IMR-90 (cell line): ENCODE measurements around the gene REN. TPM values are rescaled to one million over a fixed set of nuclear protein-coding genes. Genes with fewer than 3 reads are reported as not detected.

Experiments
- ATAC-seq: fragments of 200-7000 bp; cut with Tn5 transposase; 2 replicates; pipeline ENCODE4 v1.9.1; 2020; ENCODE audit warnings: low read depth, mild to moderate bottlenecking, moderate library complexity
- BruUV-seq: library from RNA; stranded (reverse); fragments of 400-500 nt; replicated peaks from 2 replicates; lab custom pipeline; 2021; lab: Mats Ljungman, UMichigan
- CTCF ChIA-PET: fragments of 300-600 bp; formaldehyde crosslinking; extraction: SDS; loops from one replicate; lab custom pipeline; 2021; ENCODE audit warnings: antibody characterized with exemption; lab: Yijun Ruan, JAX
- POLR2A ChIA-PET: fragments of 300-600 bp; sonication (Branson Sonifier 250); formaldehyde crosslinking; loops from one replicate; lab custom pipeline; 2022; ENCODE audit warnings: antibody characterized with exemption; ENCODE audit not compliant: unreplicated experiment; lab: Charles Lee
- DNase-seq: peaks from one replicate; pipeline ENCODE4 v3.0.0; 2013
- H2AFZ ChIP-seq: replicated peaks from 2 replicates; pipeline ENCODE3; 2013; ENCODE audit warnings: low read length, mild to moderate bottlenecking; ENCODE audit not compliant: poor library complexity
- H2AK5ac ChIP-seq: 2 replicates; pipeline ENCODE4 v1.6.1; 2013; ENCODE audit warnings: low read depth, low read length, inconsistent platforms
- H2AK9ac ChIP-seq: replicated peaks from 2 replicates; pipeline ENCODE3; 2013; ENCODE audit warnings: mild to moderate bottlenecking, low read depth, low read length, moderate library complexity; ENCODE audit not compliant: poor library complexity
- H2BK120ac ChIP-seq: 2 replicates; pipeline ENCODE4 v1.6.1; 2013; ENCODE audit warnings: low read depth, low read length, inconsistent platforms
- H2BK15ac ChIP-seq: 3 replicates; pipeline ENCODE4 v1.6.1; 2013; ENCODE audit warnings: low read depth, low read length, inconsistent platforms
- H2BK20ac ChIP-seq: 2 replicates; pipeline ENCODE4 v1.6.1; 2013; ENCODE audit warnings: low read depth, mild to moderate bottlenecking, inconsistent platforms, low read length, moderate library complexity
- H2BK5ac ChIP-seq: 2 replicates; pipeline ENCODE4 v1.6.1; 2013; ENCODE audit warnings: mild to moderate bottlenecking, low read depth, low read length, inconsistent platforms; ENCODE audit not compliant: poor library complexity, severe bottlenecking
- H3K14ac ChIP-seq: replicated peaks from 2 replicates; pipeline ENCODE4 v1.6.1; 2013; ENCODE audit warnings: low read depth, low read length, inconsistent platforms
- H3K18ac ChIP-seq: 2 replicates; pipeline ENCODE4 v1.6.1; 2013; ENCODE audit warnings: low read depth, low read length, control low read depth
- H3K23ac ChIP-seq: 2 replicates; pipeline ENCODE4 v1.6.1; 2013; ENCODE audit warnings: low read depth, low read length, inconsistent platforms
- H3K27ac ChIP-seq: 2 replicates; pipeline ENCODE4 v1.5.1; 2013; ENCODE audit warnings: mild to moderate bottlenecking, control low read depth, low read length; ENCODE audit not compliant: insufficient read depth
- H3K27me3 ChIP-seq: 2 replicates; pipeline ENCODE4 v1.6.1; 2013; ENCODE audit warnings: low read length; ENCODE audit not compliant: control insufficient read depth, insufficient read depth
- H3K36me3 ChIP-seq: 2 replicates; pipeline ENCODE4 v1.6.1; 2013; ENCODE audit warnings: low read length, mixed read lengths; ENCODE audit not compliant: control insufficient read depth, insufficient read depth
- H3K4ac ChIP-seq: 2 replicates; pipeline ENCODE4 v1.6.1; 2013; ENCODE audit warnings: low read depth, low read length, inconsistent platforms
- H3K4me1 ChIP-seq: 2 replicates; pipeline ENCODE4 v1.6.1; 2013; ENCODE audit warnings: low read length, mixed read lengths; ENCODE audit not compliant: control insufficient read depth, insufficient read depth
- H3K4me2 ChIP-seq: 2 replicates; pipeline ENCODE4 v1.6.1; 2013; ENCODE audit warnings: low read depth, mild to moderate bottlenecking, control low read depth, low read length, moderate library complexity
- H3K4me3 ChIP-seq: 2 replicates; pipeline ENCODE4 v1.5.1; 2013; ENCODE audit warnings: low read depth, mild to moderate bottlenecking, control low read depth, low read length, moderate library complexity; ENCODE audit not compliant: insufficient read depth
- H3K56ac ChIP-seq: 2 replicates; pipeline ENCODE4 v1.6.1; 2013; ENCODE audit warnings: low read length, inconsistent platforms; ENCODE audit not compliant: insufficient read depth; ENCODE audit errors: extremely low read depth
- H3K79me1 ChIP-seq, 2 experiments: 2 replicates each; pipeline ENCODE4 v1.6.1; 2013; ENCODE audit warnings: low read length in 2 of 2, inconsistent platforms in 1 of 2, low read depth in 1 of 2
- H3K9ac ChIP-seq: 2 replicates; pipeline ENCODE4 v1.6.1; 2013; ENCODE audit warnings: low read depth, low read length, control low read depth
- H3K9me1 ChIP-seq: 2 replicates; pipeline ENCODE4 v1.6.1; 2013; ENCODE audit warnings: low read length, inconsistent platforms; ENCODE audit not compliant: insufficient read depth
- H3K9me3 ChIP-seq: 2 replicates; pipeline ENCODE4 v1.6.1; 2013; ENCODE audit warnings: low read length; ENCODE audit not compliant: control insufficient read depth, insufficient read depth
- H4K20me1 ChIP-seq: 2 replicates; pipeline ENCODE4 v1.6.1; 2013; ENCODE audit warnings: low read length, inconsistent platforms; ENCODE audit not compliant: insufficient read depth
- H4K5ac ChIP-seq: 2 replicates; pipeline ENCODE4 v1.6.1; 2013; ENCODE audit warnings: mild to moderate bottlenecking, low read depth, low read length, control low read depth
- H4K8ac ChIP-seq, 2 experiments: 2 replicates each; pipeline ENCODE4 v1.6.1; 2013; ENCODE audit warnings: low read depth in 2 of 2, low read length in 2 of 2, control low read depth in 1 of 2, inconsistent platforms in 1 of 2
- H4K91ac ChIP-seq: 2 replicates; pipeline ENCODE4 v1.6.1; 2013; ENCODE audit warnings: low read depth, low read length, inconsistent platforms; ENCODE audit not compliant: insufficient read depth
- CTCF ChIP-seq: conservative IDR thresholded peaks from 2 replicates; pipeline ENCODE4 v1.5.1; 2012; ENCODE audit warnings: mild to moderate bottlenecking, low read depth, low read length, improper control_type of control experiment
- ELK1 ChIP-seq: fragments of 150-350 bp; IDR thresholded peaks from 2 replicates; pipeline ENCODE4 v1.6.1; 2016; ENCODE audit warnings: low read depth, mild to moderate bottlenecking, low read length, moderate library complexity, borderline replicate concordance
- FOS ChIP-seq: fragments of 150-350 bp; IDR thresholded peaks from 2 replicates; pipeline ENCODE4 v1.6.1; 2016; ENCODE audit warnings: low read depth, low read length
- MAZ ChIP-seq: IDR thresholded peaks from 2 replicates; pipeline ENCODE4 v1.6.1; 2012; ENCODE audit warnings: low read depth, mild to moderate bottlenecking, low read length, improper control_type of control experiment, moderate library complexity, borderline replicate concordance
- MXI1 ChIP-seq: IDR thresholded peaks from 2 replicates; pipeline ENCODE4 v1.6.1; 2012; ENCODE audit warnings: low read depth, mild to moderate bottlenecking, low read length, moderate library complexity, borderline replicate concordance
- POLR2A ChIP-seq: IDR thresholded peaks from 2 replicates; pipeline ENCODE4 v1.6.1; 2012; ENCODE audit warnings: mild to moderate bottlenecking, low read depth, low read length
- RAD21 ChIP-seq: IDR thresholded peaks from 2 replicates; pipeline ENCODE4 v1.6.1; 2012; ENCODE audit warnings: low read length, improper control_type of control experiment
- RCOR1 ChIP-seq: IDR thresholded peaks from 2 replicates; pipeline ENCODE4 v1.6.1; 2012; ENCODE audit warnings: mild to moderate bottlenecking, low read length, improper control_type of control experiment; ENCODE audit not compliant: insufficient replicate concordance
- RFX5 ChIP-seq: IDR thresholded peaks from 2 replicates; pipeline ENCODE4 v1.8.0; 2012; ENCODE audit warnings: low read depth, mild to moderate bottlenecking, low read length, moderate library complexity
- WGBS, 2 experiments: methylation state at CpG; one replicate each; pipeline versions ENCODE4 v1.1.5 to v1.1.7; 2013; ENCODE audit warnings: missing lambda C conversion rate in 2 of 2; ENCODE audit not compliant: insufficient read length in 1 of 2; ENCODE audit errors: extremely low coverage in 2 of 2; 5-methylcytosine and 5-hydroxymethylcytosine counted together
- dilution Hi-C: fragments of 300-500 bp; cut with HindIII; formaldehyde crosslinking; loops from one replicate; pipeline ENCODE4 v1.14.3; 2018; ENCODE audit warnings: low sequenced_read_pairs; ENCODE audit not compliant: unreplicated experiment
- in situ Hi-C: fragments of 300-500 bp; cut with MboI; formaldehyde crosslinking; loops from 3 replicates; pipeline ENCODE4 v1.14.3; 2019; ENCODE audit warnings: low sequenced_read_pairs, inconsistent platforms, mixed read lengths
- intact Hi-C: fragments of 100-400 bp; cut with micrococcal nuclease; formaldehyde crosslinking; loops from 2 replicates; pipeline ENCODE4 v1.10.0; 2022
- polyA plus RNA-seq, 3 experiments: library from polyadenylated mRNA; depleted of rRNA; stranded (reverse); fragments of >200 nt; gene quantifications; 2 replicates each; pipeline ENCODE4 v1.2.3, GENCODE V29; 2012; ENCODE audit warnings: low replicate concordance in 1 of 3
- total RNA-seq: library from RNA; depleted of rRNA; stranded (reverse); fragments of >200 nt; gene quantifications from 2 replicates; pipeline ENCODE4 v1.2.3, GENCODE V29; 2012
- TF ChIP-seq, protein P1 (sequence below): fragments of 150-350 bp; IDR thresholded peaks from 2 replicates; pipeline ENCODE4 v1.6.1; 2017; ENCODE audit warnings: mild to moderate bottlenecking, antibody characterized with exemption, low read length, low read depth

The REN gene
- total and polyA plus RNA-seq, 2 of the 4 experiments (the other 2 are of a cell fraction): 0.54 to 1.2 TPM

GRCh38 chr1:204155881-204156280 lies 10.3 kb downstream of the REN start:
- Histone ChIP-seq H2AFZ (no peak overlapping the region), H2BK20ac (no peak overlapping the region), H3K18ac (no peak overlapping the region), H3K4me2 (no peak overlapping the region), H2BK120ac (no peak overlapping the region), H4K8ac (no peak overlapping the region), H3K9me3 (no peaks in the 10 kb centered on the region), H4K5ac (no peak overlapping the region), H3K4me3 (no peak overlapping the region), H2BK15ac (no peak overlapping the region), H2BK5ac (no peak overlapping the region), H3K56ac (no peak overlapping the region), H3K9ac (no peak overlapping the region), H3K4me1 (peaks cover 5% of the 10 kb centered on the region), H3K27ac (no peak overlapping the region), H4K20me1 (no peaks in the 10 kb centered on the region), H2AK9ac (no peak overlapping the region), H2AK5ac (no peak overlapping the region), H3K79me1 (peaks cover 0 to 9% of the 10 kb centered on the region in 2 experiments; a peak in 2 of 4 replicates), H3K23ac (no peak overlapping the region), H3K27me3 (peaks cover 10% of the 10 kb centered on the region; the same call in 1 of the 2 replicates), H3K36me3 (no peaks in the 10 kb centered on the region), H3K9me1 (peaks cover 7% of the 10 kb centered on the region; the same call in 1 of the 2 replicates), H4K91ac (no peak overlapping the region), H3K14ac (no peak overlapping the region), H3K4ac (no peak overlapping the region)
- intact Hi-C loops (no loop called here), in situ Hi-C loops (loop anchor here (5.0 kb wide), 1 partner anchor 206 kb away; no protein-coding TSS in a partner anchor), dilution Hi-C loops (loop anchor here (25.0 kb wide), 1 partner anchor 231 kb away; no protein-coding TSS in a partner anchor)
- CTCF ChIA-PET: no interaction called here
- ATAC-seq (no peak), DNase-seq (no peak)
- TF ChIP-seq MAZ (no peak), MXI1 (no peak), RFX5 (no peak), RAD21 (no peak), FOS (no peak), CTCF (no peak), RCOR1 (no peak), ELK1 (no peak), POLR2A (no peak)
- TF ChIP-seq, protein P1, sequence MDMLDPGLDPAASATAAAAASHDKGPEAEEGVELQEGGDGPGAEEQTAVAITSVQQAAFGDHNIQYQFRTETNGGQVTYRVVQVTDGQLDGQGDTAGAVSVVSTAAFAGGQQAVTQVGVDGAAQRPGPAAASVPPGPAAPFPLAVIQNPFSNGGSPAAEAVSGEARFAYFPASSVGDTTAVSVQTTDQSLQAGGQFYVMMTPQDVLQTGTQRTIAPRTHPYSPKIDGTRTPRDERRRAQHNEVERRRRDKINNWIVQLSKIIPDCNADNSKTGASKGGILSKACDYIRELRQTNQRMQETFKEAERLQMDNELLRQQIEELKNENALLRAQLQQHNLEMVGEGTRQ: no peak
- WGBS, 2 experiments: 54% methylated on average over 3 of the region's 10 CpGs; no CpG with 5 or more reads in 1 of the 2 experiments
- POLR2A ChIA-PET: no interaction called here
- BruUV-seq: no TSS peak
